IPS DF 6.9 (cell line): ENCODE measurements around the gene ALPL.

Source experiments
- DNase-seq: peaks from one replicate; pipeline ENCODE4 v3.0.0-alpha.2; 2013; ENCODE audit warnings: low read depth, low spot score
- H3K27ac ChIP-seq: one replicate; pipeline ENCODE4 v1.5.1; 2013; ENCODE audit warnings: low read length, control low read depth
- H3K27me3 ChIP-seq: 2 replicates; pipeline ENCODE4 v1.6.1; 2013; ENCODE audit warnings: mild to moderate bottlenecking, low read length; ENCODE audit not compliant: control insufficient read depth, insufficient read depth
- H3K36me3 ChIP-seq: 2 replicates; pipeline ENCODE4 v1.6.1; 2013; ENCODE audit warnings: low read length; ENCODE audit not compliant: control insufficient read depth, insufficient read depth
- H3K4me1 ChIP-seq: 2 replicates; pipeline ENCODE4 v1.6.1; 2013; ENCODE audit warnings: low read length; ENCODE audit not compliant: control insufficient read depth, insufficient read depth
- H3K4me3 ChIP-seq: 2 replicates; pipeline ENCODE4 v1.5.1; 2013; ENCODE audit warnings: mild to moderate bottlenecking, low read length
- H3K9me3 ChIP-seq: 2 replicates; pipeline ENCODE4 v1.6.1; 2013; ENCODE audit warnings: low read length, inconsistent platforms; ENCODE audit not compliant: control insufficient read depth, insufficient read depth
- WGBS: extraction: QIAGEN DNeasy Blood & Tissue Kit; methylation state at CpG from one replicate; pipeline ENCODE4 v1.1.7; 2013; ENCODE audit warnings: mixed read lengths, missing lambda C conversion rate; ENCODE audit not compliant: insufficient read length, insufficient coverage; 5-methylcytosine and 5-hydroxymethylcytosine counted together

Gene ALPL

DNA sequence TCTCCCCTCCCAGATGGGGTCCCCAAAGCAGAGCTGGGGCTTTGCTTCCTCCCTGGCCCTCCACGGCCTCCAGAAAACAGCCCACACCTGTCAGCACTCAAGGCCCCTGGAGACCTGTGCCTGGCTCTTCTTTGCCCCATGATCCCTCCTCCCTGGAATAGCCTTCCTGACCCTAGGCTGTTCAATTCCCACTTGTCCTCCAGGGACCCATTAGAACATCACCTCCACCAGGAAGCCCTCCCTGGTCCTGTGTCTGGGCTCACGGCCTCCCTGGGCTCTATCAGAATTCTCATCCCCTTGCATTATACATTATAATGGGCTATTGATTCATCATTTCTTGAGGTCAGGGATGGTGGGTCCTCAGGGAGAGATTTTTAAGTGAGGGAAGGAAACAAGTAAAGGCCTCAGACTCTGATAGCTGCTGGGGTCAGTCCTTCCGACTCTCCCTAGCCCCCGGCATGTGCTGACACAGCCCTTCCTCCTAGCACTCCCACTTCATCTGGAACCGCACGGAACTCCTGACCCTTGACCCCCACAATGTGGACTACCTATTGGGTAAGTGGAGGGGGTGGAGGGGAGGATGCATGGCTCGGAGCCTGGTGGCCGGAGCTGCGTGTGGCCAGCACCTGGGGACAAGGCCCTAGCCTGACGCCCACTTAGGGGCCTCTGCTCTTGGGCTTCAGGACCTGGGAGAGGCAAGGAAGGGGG, 60.8 kb downstream of the ALPL start:
- Histone ChIP-seq H3K36me3 (0 out of 2 replicates have a peak, but pooled peaks cover 2% of the 10 kb centered on the region), H3K27me3 (no peaks in the 10 kb centered on the region), H3K4me3 (no peak overlapping the region), H3K27ac (no peak overlapping the region), H3K4me1 (peaks cover 4% of the 10 kb centered on the region), H3K9me3 (no peaks in the 10 kb centered on the region)
- no CpG with 5 or more reads among the region's 10 CpGs for WGBS
- DNase-seq, result no peak

GRCh38 chr1:21570528-21570875, 61.3 kb downstream of the ALPL start:
- Histone ChIP-seq H3K4me3 (no peak overlapping the region), H3K27me3 (no peaks in the 10 kb centered on the region), H3K4me1 (peaks cover 6% of the 10 kb centered on the region), H3K36me3 (no peaks in the 10 kb centered on the region), H3K9me3 (no peaks in the 10 kb centered on the region), H3K27ac (no peak overlapping the region)
- whole genome bisulfite sequencing, result no CpG with 5 or more reads among the region's 5 CpGs
- no peak for DNase-seq

DNA sequence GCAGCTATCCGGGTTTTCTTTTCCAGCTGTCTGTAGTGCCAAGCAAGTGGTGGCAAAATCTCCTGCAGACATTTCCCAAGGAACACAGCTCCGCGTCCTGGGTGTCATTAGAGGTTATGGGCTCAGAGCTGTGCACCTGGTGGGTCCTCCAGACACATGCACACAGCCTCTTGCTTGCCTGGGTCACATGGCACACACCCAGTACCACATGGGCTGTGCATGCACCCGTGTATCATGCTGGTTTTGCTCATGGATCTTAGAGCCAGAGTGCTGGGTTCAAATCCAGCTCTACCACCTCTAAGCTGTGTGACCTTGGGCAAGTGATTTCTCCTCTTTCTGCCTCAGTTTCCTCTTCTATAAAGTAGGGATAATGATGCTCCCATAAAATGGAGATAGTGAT, 61.7 kb downstream of the ALPL start:
- no peak overlapping the region for H3K4me3 ChIP-seq
- H3K36me3 ChIP-seq, result no peaks in the 10 kb centered on the region
- H3K27ac ChIP-seq, result no peak overlapping the region
- H3K9me3 ChIP-seq, result no peaks in the 10 kb centered on the region
- no CpG with 5 or more reads among the region's 4 CpGs for WGBS
- peaks cover 6% of the 10 kb centered on the region for H3K4me1 ChIP-seq
- no peaks in the 10 kb centered on the region for H3K27me3 ChIP-seq
- no peak for DNase-seq

DNA sequence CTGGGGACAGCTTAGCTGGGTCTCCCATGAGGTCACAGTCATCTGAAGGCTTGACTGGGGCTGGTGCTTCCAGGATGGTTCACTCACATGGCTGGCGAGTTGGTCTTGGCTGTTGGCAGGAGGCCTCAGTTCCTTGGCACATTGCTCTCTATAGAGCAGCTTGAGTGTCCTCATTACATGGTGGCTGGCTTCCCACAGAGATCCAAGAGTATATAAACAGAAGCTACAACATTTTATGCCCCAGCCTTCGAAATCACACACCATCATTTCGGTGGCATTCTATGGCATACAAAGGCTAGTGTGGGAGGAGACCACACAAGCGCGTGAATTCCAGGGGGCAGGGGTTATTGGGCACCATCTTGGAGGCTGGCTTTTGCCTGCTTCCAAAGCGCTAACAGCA, 63.0 kb downstream of the ALPL start:
- WGBS, result no CpG with 5 or more reads among the region's 6 CpGs
- Histone ChIP-seq H3K4me3 (no peak overlapping the region), H3K36me3 (no peaks in the 10 kb centered on the region), H3K4me1 (peaks cover 6% of the 10 kb centered on the region), H3K27me3 (no peaks in the 10 kb centered on the region), H3K9me3 (no peaks in the 10 kb centered on the region), H3K27ac (no peak overlapping the region)
- no peak for DNase-seq

- Histone ChIP-seq H3K9me3 (no peaks in the 10 kb centered on the region), H3K4me3 (no peak overlapping the region), H3K4me1 (peaks cover 6% of the 10 kb centered on the region), H3K27ac (no peak overlapping the region), H3K27me3 (no peaks in the 10 kb centered on the region), H3K36me3 (no peaks in the 10 kb centered on the region)
- WGBS, result no CpG with 5 or more reads among the region's 13 CpGs
- no peak for DNase-seq
These were observed 63.6 kb downstream of the ALPL start for GRCh38 chr1:21572735-21573277.

DNA sequence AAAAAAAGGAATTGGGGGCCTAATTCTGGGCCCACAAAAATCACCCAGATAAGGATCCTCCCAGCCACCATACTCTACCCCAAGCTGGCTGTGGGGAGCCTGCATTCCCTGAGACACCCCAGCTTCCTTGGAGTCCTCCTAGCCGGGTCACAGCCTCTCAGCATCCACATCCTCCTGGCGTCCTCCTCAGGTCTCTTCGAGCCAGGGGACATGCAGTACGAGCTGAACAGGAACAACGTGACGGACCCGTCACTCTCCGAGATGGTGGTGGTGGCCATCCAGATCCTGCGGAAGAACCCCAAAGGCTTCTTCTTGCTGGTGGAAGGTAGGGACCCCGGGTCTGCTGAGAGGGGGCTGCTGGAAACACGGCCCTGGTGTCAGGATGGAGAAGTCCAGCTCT, 64.3 kb downstream of the ALPL start:
- H3K4me3 ChIP-seq, result no peak overlapping the region

GRCh38 chr1:21573971-21574465, 64.8 kb downstream of the ALPL start:
- DNase-seq, result peak; percentile 54
- no peak overlapping the region for H3K27ac ChIP-seq

More for the DNA sequence above, 64.3 kb downstream of the ALPL start:
- no peak for DNase-seq
- Histone ChIP-seq H3K36me3 (no peaks in the 10 kb centered on the region), H3K27ac (no peak overlapping the region), H3K27me3 (no peaks in the 10 kb centered on the region), H3K4me1 (peaks cover 6% of the 10 kb centered on the region), H3K9me3 (no peaks in the 10 kb centered on the region)
- WGBS, result no CpG with 5 or more reads among the region's 11 CpGs

DNA sequence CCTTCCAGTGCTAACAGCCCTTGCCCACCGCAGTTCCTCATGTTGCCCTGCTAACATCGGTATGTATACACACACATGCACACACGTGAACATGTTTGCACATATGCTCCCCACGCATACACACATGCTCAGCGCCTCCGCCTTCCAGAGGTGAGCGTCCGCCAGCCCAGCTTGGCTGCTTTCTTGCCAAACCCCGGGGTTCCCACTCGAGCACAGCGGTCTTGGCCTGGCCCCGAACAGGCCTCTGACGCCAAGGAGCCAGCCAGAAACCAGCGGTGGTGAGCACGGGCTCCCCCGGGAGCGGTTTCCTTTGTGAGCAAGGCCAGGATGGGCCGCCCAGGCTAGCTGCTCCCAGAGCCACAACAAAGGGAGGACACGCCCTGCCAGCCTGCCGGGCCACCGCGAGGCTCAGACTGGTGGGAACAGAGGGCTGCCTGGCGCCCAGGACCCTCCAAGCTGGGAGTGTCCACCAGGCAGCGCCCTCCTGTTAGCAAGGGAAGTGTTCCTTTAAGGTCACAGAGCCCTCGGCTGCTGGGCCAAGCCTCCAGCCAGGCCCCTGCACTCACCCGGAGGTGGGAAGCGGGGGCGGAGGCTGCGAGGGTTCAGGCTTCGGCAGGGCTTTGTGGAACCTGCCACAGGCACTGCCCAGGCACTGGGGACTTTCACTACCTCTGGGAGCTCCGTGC, 65.4 kb downstream of the ALPL start:
- DNase-seq, result no peak
- WGBS, result no CpG with 5 or more reads among the region's 31 CpGs
- peaks cover 6% of the 10 kb centered on the region for H3K4me1 ChIP-seq
- no peaks in the 10 kb centered on the region for H3K27me3 ChIP-seq
- no peaks in the 10 kb centered on the region for H3K9me3 ChIP-seq
- no peak overlapping the region for H3K4me3 ChIP-seq
- H3K36me3 ChIP-seq, result no peaks in the 10 kb centered on the region
- no peak overlapping the region for H3K27ac ChIP-seq

More at GRCh38 chr1:21573971-21574465, 64.8 kb downstream of the ALPL start:
- no peaks in the 10 kb centered on the region for H3K36me3 ChIP-seq
- H3K9me3 ChIP-seq, result no peaks in the 10 kb centered on the region
- peaks cover 6% of the 10 kb centered on the region for H3K4me1 ChIP-seq
- no CpG with 5 or more reads among the region's 11 CpGs for WGBS
- H3K4me3 ChIP-seq, result no peak overlapping the region
- no peaks in the 10 kb centered on the region for H3K27me3 ChIP-seq

DNA sequence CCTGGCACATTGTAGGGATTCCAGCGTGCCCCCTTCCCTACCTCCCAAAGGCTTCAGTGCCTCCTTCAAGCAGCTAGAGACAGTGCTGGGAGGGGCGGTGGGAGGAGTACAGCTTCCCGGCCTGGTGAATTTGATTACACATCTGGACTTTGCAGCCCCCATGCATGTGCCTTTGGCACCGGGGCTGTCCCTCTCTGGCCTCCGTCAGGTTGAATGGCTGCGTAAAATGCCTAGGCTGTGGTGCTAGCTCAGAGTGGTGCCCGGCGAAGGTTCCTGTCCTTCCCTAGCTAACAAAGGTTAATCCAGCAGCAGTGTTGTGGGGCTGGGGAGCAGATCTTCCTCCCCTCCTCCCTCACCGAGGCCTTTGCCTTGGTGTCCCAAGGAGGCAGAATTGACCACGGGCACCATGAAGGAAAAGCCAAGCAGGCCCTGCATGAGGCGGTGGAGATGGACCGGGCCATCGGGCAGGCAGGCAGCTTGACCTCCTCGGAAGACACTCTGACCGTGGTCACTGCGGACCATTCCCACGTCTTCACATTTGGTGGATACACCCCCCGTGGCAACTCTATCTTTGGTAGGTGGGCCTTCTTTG, 66.2 kb downstream of the ALPL start:
- Histone ChIP-seq H3K36me3 (no peaks in the 10 kb centered on the region), H3K27me3 (no peaks in the 10 kb centered on the region), H3K4me3 (no peak overlapping the region), H3K27ac (no peak overlapping the region), H3K4me1 (peaks cover 6% of the 10 kb centered on the region), H3K9me3 (no peaks in the 10 kb centered on the region)
- no CpG with 5 or more reads among the region's 18 CpGs for WGBS
- DNase-seq, result no peak

DNA sequence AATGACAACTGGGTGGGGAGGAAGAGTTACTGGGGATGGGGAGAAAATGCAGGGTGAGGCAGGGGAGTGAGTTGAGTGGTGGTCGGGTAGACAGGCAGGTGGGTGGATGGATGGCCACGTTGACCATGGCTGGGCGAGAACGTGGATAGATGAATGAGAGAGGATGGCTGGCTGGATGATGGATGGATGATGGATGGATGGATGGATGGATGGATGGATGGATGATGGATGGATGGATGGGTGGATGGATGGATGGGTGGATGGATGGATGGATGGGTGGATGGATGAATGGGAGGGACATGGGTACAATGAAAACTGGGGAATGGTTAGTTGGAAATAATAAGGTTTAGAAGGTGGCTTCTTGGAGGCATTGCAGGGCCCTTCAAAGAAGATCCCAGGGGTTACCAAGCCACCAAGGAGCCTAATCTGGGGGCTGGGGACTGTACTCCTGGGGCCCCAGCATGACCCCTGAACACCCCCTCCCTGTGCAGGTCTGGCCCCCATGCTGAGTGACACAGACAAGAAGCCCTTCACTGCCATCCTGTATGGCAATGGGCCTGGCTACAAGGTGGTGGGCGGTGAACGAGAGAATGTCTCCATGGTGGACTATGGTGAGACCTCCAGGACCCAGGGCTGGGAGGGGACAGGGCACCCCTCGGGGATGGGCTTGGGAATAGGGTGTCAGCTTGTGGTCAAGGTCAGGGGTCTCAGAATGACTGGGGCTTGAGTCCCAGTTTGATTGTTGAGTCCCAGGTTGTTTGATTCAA, 67.0 kb downstream of the ALPL start:
- WGBS, result no CpG with 5 or more reads among the region's 7 CpGs
- peaks cover 6% of the 10 kb centered on the region for H3K4me1 ChIP-seq
- no peak overlapping the region for H3K4me3 ChIP-seq
- H3K9me3 ChIP-seq, result no peaks in the 10 kb centered on the region
- H3K36me3 ChIP-seq, result no peaks in the 10 kb centered on the region
- no peaks in the 10 kb centered on the region for H3K27me3 ChIP-seq
- DNase-seq, result no peak
- no peak overlapping the region for H3K27ac ChIP-seq
